Inflammatory macrophage (primary cell): Measurements from ENCODE around the gene TNIK.
"Not testable (repeated sequence)": the region's sequence is repeated elsewhere in the genome, so short reads cannot be mapped to it uniquely, and the experiment has no call there.

Source experiments
- DNase-seq, 2 donors: peaks; one replicate each; pipeline ENCODE4 v3.0.0-alpha.2; 2020 to 2022

The TNIK gene

DNA sequence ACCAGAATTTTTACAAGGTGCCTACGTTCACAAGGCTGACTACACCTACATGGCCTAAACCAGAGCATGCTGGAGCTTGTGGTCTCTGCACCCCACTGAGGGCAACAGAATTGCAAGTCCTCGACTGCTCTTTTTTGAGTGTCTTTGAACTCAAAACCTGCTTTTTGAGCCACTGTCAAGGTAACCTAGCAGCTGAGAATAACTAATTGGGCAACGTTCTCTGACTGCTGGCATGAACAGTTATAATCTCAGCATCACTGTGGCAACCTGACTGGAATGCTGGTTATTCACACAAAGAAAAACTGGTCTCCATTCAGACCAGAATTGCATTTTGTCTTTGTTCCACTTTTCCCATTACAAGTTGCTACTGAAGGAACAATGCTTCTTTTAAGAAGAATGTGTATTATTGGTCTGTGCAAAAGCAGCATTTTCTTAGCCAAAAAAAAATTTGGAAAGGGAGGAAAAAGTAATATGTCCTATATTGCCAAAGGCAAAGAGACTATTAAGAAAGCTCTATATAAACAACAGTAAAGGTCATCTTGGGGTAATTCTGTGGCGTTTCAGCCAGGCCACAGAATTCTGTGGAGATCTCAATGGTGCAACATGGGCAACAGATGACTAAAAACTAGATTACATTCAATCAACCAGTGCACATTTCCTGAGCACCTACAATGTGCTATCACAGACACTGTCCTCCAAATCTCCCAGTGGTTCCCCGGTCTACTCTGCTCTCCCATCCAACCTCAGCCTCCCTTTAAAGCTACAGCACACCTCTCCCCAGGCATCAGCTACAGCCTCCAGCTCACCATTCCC is 76.8 kb downstream of the TNIK start:
- DNase-seq: no peak

DNA sequence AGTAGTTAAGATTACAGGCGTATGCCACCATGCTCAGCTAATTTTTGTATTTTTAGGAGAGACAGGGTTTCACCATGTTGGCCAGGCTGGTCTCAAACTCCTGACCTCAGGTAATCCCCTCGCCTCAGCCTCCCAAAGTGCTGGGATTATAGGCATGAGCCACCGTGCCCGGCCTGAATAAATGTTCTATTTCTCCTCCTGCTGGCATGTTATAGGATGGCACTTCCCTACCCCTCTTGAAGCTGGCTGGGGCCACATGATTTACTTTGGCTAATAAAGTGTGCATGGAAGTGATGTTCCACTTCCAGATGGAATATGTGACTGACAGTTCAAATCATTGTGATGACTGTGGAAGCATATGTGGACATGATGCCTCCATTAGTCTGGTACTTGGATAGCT is 77.9 kb downstream of the TNIK start:
- not testable (repeated sequence) for DNase-seq

DNA sequence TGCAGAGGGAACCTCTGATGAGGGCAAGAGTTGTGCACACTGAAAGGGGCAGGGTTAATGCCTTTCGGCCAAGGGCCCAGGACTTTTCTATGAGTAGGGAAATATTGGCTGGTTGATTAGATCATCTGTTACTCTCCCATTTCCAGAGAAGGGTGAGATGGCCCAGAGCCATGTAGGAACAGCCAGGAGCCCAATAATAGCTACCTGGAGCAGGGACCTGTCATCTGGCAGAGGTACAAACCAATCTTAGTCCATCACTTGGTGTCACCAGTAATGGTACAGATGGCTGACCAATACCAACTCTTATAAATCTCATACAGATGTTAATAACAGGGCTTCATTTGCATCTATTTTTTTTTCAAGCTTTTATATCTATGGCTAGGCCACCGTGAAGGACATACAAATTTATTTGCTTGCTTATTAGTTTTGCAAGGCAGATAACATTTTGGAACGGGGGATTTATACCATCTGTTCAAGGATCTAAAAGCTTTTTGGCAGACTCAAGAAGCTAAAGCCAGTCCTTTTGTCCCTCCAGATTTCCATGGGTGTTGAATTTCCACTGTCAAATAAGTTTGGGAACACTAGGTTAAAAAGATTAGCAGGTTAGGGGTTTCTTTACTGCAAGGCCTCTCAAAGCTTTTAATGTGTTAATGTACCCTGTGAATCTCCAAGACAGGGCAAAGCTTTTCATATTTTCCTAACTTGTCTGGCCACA is 79.3 kb downstream of the TNIK start:
- no peak for DNase-seq

DNA sequence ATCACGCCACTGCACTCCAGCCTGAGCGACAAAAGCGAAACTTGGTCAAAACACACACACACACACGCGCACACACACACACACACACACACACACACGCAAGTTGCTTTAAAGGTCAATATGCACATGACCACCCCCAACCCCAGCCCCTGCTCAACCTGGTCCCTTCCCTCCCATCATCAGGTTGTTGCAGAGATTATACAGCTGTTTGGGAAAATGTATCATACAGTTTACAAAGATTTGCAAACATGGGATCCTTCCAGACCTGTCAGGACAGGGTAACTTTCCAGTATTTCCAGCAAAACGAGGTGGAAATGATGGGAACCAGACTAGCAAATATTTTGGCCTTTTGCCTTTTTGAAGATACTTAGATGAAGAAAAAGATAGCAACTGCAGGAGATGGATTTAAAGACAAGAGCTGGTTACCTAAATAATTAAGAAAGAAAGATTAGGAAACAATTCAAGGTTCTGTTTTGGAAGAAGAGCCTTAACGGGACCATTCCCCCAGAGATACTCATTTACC is 80.2 kb downstream of the TNIK start:
- DNase-seq: no peak

DNA sequence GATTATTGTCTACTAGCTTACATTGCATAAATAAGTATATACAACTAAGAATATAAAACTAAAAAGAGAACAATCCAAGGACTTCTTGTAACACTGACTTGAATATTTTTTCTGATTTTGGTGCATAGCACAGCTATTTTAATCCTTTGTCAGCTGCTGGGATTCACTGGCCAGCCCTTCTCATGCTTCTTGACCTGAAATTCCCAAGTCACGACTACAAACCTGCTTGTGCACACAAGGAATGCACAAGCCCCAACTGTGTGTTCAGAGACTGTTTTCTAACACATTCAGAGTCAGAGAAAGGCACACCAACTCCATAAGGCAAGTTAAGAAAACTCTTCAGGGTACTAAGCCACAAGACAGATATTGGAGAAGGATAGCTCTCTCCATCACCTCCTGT is 80.9 kb downstream of the TNIK start:
- DNase-seq: no peak

DNA sequence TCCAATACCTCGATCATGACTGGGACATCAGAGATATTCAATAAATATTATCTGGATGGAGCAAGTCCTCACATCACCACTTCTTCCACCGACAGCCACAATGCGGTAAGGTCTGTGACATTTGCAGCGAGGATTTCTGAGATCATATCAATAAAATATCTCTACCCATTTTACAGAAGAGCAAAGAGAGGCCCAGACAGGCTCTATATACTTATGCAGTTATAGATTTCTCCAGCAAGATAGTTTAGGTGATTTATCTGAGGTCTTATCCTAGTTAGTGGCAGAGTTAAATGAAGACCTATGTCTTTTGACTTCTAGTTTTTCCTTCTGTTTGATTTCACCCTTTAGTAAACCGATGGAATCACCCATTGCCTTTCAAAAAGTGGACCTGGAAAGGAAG is 81.6 kb downstream of the TNIK start:
- no peak for DNase-seq

DNA sequence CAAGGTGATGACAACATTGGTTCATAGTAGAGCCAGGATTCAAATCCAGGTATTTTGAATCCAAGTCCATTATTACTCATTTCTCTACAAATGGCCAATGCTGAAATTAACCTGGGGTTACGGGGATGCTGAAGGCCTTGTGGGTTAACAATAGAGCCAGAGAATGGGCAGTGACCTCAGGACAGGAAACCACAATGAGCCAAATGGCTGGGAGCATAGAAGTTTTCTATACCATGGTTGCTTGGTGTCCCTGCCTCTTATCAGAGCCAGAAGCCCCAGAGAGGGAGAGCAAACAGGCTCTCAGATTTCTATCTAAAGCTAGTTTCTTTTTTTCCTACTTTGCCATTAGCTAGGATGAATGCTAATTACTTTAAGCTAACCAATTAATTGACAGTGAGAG is 82.3 kb downstream of the TNIK start:
- no peak for DNase-seq

DNA sequence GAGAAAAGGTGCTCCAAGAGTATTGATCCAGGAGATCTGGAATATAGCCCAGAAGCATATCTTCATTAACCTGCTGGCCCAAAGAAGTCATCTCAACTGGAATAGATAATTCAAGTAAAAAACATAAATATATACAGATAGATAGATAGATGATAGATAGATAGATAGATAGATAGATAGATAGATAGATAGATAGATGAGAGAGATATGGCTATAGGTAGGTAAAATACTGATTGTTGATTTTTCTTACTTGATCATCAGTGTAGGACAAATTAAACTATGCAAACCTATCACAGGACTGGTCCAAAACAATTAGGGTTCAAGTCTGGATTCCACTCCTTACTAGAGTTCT is 83.6 kb downstream of the TNIK start:
- no peak for DNase-seq

DNA sequence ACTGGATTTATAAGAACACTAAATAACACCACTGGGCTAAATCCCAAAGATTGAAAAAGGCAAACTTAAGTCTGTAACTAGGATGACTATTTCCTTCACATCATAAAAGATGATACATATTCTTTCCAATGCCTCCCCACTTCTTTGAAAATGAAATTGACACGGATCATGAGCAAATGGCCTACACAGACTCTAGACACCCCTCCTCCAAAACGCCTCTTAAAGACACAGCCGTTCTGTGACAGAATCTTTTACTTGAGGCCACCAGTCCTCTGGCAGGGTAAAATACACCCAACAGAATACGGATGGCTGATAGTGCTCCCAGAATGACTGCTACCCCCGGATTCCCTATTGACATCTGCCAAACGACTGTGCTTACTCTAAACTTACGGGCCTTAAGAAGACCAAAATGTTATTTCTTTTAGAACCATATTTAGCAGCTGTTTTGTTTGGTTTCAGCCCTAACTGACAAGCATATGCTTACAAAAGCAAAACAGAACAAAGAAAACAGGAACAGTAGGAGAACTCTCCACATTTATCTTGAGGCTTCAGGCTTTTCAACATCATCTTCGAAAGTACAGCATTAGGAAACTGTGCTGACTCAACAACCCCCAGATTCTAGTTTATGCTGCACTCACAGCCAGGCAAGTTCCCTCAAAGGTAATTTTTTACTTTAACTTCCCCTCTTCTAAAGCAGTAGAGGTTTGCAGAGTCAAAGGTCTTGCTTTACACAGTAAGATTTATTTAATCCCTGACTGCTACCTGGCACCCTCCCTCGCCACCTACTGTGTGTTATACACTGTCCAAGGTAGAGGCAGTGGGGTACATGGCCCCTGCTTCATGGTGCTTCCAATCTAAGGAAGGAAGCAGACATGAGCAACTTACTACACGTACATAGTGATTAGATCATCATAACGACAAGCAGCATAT is 84.3 kb downstream of the TNIK start:
- DNase-seq: peak; percentile 87 to 95

DNA sequence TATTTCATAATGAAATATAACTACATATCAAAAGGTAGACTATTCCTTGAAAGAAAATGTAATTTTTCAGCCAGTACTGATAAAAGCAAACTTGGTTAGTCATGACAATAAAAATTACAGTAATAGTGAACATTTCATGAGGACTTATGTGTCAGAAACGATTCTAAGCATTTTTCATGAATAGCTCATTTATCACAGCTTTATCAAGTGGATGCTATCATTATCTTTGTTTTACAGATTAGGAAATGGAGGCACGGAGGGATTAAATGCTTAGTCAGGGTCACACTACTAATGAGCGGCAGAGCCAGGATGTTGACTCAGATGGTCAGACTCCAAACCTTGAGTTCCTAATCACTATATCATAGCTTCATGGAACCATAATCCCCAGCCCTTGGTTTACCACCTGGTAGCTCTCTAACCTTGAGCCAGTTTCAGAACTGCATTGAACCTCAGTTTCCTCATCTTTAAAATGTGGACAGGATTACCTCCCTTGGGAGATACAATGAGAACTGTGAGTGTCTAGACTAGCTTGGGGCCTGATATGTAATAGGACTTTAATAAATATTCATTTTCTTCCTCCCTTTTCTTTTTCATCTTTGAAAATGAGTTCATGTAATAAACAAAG is 85.4 kb downstream of the TNIK start:
- DNase-seq: no peak

DNA sequence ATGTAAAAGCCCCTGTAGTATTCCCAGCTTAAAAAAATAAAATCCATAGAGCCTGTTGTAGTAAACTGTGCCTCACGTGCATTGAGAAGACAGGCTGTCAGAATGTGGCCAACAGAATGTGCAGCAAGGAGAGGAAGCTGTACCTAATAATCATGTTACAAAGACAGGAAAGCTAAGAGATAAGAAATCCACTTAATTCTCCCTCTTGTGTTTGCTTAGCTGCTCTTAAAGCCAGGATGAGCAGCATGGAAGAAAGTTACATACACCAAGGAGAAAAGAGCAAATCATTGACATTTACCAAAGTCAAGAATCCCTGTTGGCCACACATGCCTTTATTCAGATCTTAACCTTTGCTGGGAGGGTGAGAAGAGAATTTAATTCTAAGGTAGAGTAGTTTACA is 85.9 kb downstream of the TNIK start:
- DNase-seq: no peak

DNA sequence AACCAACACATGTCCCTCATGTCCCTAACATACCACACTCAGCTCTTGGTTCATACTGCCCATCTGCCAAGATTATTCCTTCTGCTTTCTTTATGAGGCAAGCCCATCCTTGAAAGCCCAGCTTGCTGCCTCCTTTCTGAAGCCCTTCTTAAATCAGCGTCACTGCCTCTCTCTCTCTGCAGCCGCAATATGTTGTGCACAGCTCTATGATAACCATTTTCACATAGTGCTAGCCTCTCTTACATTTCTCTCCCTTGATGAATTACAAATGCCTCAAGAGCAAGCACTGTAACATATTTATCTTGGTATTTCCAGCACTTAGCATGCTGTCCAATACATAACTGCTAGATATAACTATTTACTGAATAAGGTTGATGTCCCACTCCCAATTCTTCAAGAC is 86.5 kb downstream of the TNIK start:
- DNase-seq: peak in 1 of 2 donors; percentile 3

DNA sequence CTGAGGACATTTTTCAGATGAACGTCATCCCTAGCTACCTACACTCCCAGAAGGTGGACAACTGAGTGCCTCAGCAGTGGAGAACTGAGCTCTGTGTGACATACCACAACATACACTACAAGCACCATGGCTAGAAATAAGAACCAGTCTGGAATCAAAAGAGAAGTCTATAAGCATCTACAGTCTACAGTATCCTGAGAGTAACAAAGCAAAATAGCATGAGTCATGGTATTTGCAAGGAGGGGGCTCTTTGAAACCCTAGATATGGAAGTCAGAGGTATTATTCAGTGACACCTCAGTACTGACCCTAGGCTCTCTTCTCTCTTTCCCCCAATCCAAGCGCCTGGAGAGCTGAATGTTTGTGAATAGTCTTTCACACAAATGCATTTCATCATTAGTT is 87.5 kb downstream of the TNIK start:
- DNase-seq: no peak

DNA sequence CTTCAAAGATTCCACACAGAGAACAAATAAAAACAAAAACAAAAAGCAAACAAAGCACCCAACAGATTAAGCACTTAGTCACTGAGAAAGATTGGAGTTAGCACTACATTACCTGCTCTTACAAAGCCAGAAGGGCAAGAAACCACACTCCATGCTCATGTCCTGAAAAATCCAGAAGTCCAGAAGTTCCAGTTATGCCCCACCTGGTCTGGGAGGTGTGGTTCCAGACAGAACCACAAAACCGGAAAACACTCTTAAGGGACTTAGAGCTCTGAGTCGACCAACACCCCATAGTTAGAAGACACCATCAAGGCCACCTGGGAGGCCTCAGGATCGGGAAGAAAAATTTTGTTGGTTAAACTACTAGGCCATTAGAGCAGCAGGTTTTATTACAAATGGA is 88.9 kb downstream of the TNIK start:
- DNase-seq: no peak

DNA sequence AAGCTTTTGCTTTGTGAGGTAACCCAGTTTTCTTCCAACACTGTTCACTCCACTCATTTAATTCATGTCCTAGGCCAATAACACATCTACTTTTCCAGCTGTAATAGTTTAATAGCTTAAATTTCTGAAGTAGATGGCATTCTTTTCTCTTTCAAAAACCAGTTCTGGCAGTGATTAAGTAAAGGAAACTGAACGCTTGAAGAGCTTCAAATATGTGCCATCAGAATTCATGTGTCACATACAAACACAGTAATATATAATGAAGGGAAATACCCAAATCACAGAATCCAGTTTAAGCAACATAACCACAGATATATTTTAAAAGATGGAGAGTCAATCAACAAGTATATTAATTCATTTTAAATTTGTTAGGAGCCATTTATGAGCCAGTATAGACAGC is 91.0 kb downstream of the TNIK start:
- no peak for DNase-seq

DNA sequence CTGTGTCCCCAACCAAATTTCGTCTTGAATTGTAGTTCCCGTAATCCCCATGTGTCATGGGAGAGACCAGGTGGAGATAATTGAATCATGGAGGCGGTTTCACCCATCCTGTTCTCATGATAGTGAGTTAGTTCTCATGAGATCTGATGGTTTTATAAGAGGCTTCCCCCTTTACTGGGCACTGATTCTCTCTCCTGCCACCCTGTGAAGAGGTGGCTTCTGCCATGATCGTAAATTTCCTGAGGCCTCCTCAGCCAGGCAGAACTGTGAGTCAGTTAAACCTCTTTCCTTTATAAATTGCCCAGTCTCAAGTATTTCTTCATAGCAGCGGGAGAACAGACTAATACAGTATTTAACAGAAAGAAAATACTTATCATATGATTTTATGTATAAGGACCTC is 93.5 kb downstream of the TNIK start:
- DNase-seq: not testable (repeated sequence)

DNA sequence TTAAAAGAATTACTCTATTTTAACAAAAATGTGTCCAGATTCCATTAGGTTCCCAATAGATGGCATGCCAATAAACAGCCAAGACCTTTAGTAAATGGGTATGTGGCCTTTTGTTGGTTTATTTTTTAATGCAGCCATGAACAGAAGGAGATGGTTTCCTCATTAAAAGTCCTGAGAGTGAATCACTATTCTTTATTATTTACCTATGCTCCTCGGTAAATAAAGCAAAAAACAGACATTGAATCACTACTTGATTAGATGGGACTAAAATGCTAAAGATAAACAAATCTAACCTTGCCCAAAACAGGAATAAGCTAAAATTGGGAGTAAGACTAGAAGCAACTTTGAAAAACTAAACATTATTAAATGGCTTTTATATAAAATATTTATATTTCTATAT is 94.2 kb downstream of the TNIK start:
- no peak for DNase-seq

DNA sequence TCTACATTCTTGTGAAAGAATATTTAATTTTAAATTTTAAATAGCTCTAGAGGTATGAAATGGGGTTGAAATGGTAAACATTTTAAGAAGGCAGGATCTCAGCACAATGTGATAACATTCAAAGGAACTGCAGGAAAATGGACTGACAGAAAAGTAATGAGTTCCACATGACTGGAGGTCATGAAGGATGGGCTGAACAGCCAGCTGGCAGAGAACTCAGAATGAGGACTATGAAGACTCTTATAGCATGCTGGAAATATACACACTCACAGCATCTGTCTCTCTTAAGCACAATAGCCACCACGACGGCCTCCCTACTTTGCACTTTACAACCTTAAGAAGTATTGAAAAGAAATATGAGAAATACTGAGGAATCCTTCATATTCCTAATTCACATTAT is 94.7 kb downstream of the TNIK start:
- no peak for DNase-seq

DNA sequence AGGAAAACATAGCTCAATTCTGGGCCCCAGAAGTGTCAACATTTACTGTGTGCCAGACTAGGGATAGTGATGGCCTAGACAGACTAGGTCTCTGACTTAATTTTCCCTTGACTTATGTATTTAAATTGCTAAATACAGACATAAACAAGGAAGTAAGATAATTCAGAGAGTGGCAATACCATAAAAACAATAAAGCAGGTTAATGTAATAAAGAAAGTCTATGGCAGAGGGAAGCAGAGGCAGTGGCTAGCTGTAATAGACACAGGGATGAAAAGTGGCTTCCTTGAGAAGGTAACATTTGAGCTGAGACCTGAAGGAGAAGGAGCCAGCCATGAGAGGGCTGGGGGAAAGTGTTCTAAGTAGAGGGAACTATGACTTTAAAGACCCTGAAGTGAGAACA is 95.7 kb downstream of the TNIK start:
- DNase-seq: no peak

DNA sequence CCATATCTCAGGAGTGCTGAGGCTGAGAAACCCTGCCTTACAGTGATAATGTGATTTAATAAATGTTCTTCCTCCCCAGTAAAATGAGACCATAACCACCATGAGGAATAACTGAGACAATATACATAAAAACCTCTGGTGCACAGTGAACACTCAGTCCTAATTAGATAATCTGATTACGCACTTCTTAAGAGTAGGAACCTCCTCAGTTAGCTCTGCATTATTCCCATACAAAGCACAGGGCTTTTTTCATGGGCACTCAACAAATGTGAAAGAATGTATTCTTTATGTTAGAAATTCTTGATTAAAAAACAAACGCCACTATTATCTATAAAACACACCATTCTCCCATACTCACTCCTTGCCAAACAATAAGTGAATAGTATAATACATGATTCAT is 97.0 kb downstream of the TNIK start:
- DNase-seq: no peak

DNA sequence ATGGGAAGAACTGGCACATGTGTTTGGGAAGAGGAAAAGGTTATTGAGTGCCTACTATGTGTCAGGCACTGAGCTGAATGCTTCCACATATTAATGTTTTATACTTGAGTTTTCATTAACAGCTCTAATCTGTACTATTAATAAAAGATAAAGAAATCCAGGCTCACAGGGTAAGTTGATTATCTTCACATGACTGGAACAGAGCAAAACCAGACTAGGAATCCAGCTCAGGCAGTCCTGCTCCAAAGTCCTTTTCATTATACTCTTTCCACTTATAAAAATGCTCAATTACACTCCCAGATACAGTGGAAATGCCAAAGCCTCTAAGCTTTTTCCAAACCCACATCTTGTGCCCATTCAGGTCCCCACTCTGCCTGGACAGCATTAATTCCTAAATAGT is 97.6 kb downstream of the TNIK start:
- no peak for DNase-seq

DNA sequence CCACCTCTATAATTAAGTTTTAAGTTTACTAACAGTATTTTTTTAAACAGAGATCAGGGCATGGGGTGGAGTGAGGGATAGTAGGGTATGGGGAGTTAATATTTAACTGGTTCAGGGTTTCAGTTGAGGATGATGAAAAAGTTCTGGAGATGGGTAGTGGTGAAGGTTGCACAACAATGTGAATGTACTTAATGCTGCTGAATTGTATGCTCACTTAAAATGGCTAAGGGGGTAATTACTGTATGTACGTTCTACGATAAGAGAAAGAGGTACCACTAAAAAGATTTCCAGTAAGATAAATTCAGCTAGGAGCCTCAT is 101.4 kb downstream of the TNIK start:
- no peak for DNase-seq
